H1 (cell line): Measurements from ENCODE around the gene ZC3H11A. TPM values are rescaled to one million over a fixed set of nuclear protein-coding genes. Genes with fewer than 3 reads are reported as not detected.

Source experiments
- CTCF ChIA-PET: fragments of 300-600 bp; sonication (Branson Sonifier 250); formaldehyde crosslinking; loops from one replicate; lab custom pipeline; 2021; ENCODE audit not compliant: partially characterized antibody; lab: Charles Lee
- POLR2A ChIA-PET: fragments of 300-600 bp; sonication (Branson Sonifier 250); formaldehyde crosslinking; loops from one replicate; lab custom pipeline; 2021; ENCODE audit warnings: inconsistent platforms; ENCODE audit not compliant: partially characterized antibody; lab: Charles Lee
- DNase-seq, 2 experiments: peaks; one replicate each; pipeline versions ENCODE4 v3.0.0 to v3.0.0-alpha.2; 2010 to 2022; ENCODE audit warnings: low spot score in 2 of 2, low read depth in 1 of 2, mixed read lengths in 1 of 2
- FAIRE-seq: peaks from 2 replicates; lab custom pipeline; 2011; peaks lifted over from hg19 to GRCh38; lab: Jason Lieb, UNC
- H2AFZ ChIP-seq: 2 replicates; pipeline ENCODE4 v1.8.1; 2012; ENCODE audit warnings: low read length, inconsistent platforms
- H2AK5ac ChIP-seq: 2 replicates; pipeline ENCODE4 v1.6.1; 2013; ENCODE audit warnings: low read depth, low read length
- H2BK120ac ChIP-seq: replicated peaks from 2 replicates; pipeline ENCODE3; 2013; ENCODE audit warnings: low read depth, low read length, inconsistent platforms
- H2BK12ac ChIP-seq: 2 replicates; pipeline ENCODE4 v1.6.1; 2013; ENCODE audit warnings: low read depth, low read length
- H2BK15ac ChIP-seq: 2 replicates; pipeline ENCODE4 v1.6.1; 2013; ENCODE audit warnings: low read length
- H2BK20ac ChIP-seq: 2 replicates; pipeline ENCODE4 v1.6.1; 2013; ENCODE audit warnings: low read length
- H2BK5ac ChIP-seq: 2 replicates; pipeline ENCODE4 v1.6.1; 2013; ENCODE audit warnings: low read depth, low read length
- H3K14ac ChIP-seq: 2 replicates; pipeline ENCODE4 v1.6.1; 2013; ENCODE audit warnings: inconsistent platforms; ENCODE audit not compliant: insufficient read length
- H3K18ac ChIP-seq: 2 replicates; pipeline ENCODE4 v1.6.1; 2013; ENCODE audit warnings: low read length; ENCODE audit errors: extremely low read depth
- H3K23ac ChIP-seq: 2 replicates; pipeline ENCODE4 v1.6.1; 2013; ENCODE audit warnings: inconsistent platforms; ENCODE audit not compliant: insufficient read length
- H3K23me2 ChIP-seq: 2 replicates; pipeline ENCODE4 v1.6.1; 2013; ENCODE audit warnings: low read depth, low read length
- H3K27ac ChIP-seq: 2 replicates; pipeline ENCODE4 v1.6.1; 2011; ENCODE audit warnings: low read depth, low read length, inconsistent platforms
- H3K27me3 ChIP-seq, 4 experiments: replicated peaks in 1 of 4; 1 replicate in 1 of 4; 2 replicates in 3 of 4; pipeline versions ENCODE4 v1.6.1 to v1.8.1; 2011 to 2013; ENCODE audit warnings: low read length in 3 of 4, mild to moderate bottlenecking in 3 of 4, inconsistent platforms in 2 of 4, mixed read lengths in 2 of 4, moderate library complexity in 1 of 4; ENCODE audit not compliant: control insufficient read depth in 3 of 4, insufficient read depth in 3 of 4; ENCODE audit errors: extremely low read depth in 1 of 4
- H3K36me3 ChIP-seq, 4 experiments: 2 replicates each; pipeline versions ENCODE4 v1.6.1 to v1.8.1; 2011 to 2013; ENCODE audit warnings: mild to moderate bottlenecking in 4 of 4, low read length in 3 of 4, moderate library complexity in 2 of 4, control low read depth in 1 of 4, inconsistent platforms in 1 of 4; ENCODE audit not compliant: insufficient read depth in 4 of 4, control insufficient read depth in 2 of 4
- H3K4ac ChIP-seq: replicated peaks from 2 replicates; pipeline ENCODE3; 2013; ENCODE audit warnings: low read length, low read depth, mixed read lengths, inconsistent platforms; ENCODE audit not compliant: insufficient read length
- H3K4me1 ChIP-seq, 4 experiments: replicated peaks in 1 of 4; 1 replicate in 1 of 4; 2 replicates in 3 of 4; pipeline versions ENCODE4 v1.6.1 to v1.8.1; 2011 to 2013; ENCODE audit warnings: low read length in 3 of 4, inconsistent platforms in 2 of 4, mixed read lengths in 1 of 4; ENCODE audit not compliant: insufficient read depth in 4 of 4, control insufficient read depth in 3 of 4
- H3K4me2 ChIP-seq, 2 experiments: 2 replicates each; pipeline versions ENCODE4 v1.6.1 to v1.8.1; 2011 to 2013; ENCODE audit warnings: low read depth in 2 of 2, low read length in 2 of 2, control low read depth in 1 of 2, inconsistent platforms in 1 of 2, mild to moderate bottlenecking in 1 of 2; ENCODE audit not compliant: insufficient read depth in 1 of 2
- H3K4me3 ChIP-seq, 4 experiments: fragments of 200-600, 300-600 bp in 1 of 4; sonication (generic), shearing (Covaris generic), sonication (Bioruptor Twin) in 1 of 4; 2 replicates each; pipeline versions ENCODE4 v1.5.1 to v1.8.1; 2011 to 2016; ENCODE audit warnings: low read length in 4 of 4, low read depth in 3 of 4, control low read depth in 2 of 4, inconsistent platforms in 2 of 4, mild to moderate bottlenecking in 2 of 4, mixed read lengths in 1 of 4, moderate library complexity in 1 of 4; ENCODE audit not compliant: insufficient read depth in 2 of 4; ENCODE audit errors: extremely low read depth in 1 of 4
- H3K56ac ChIP-seq: replicated peaks from 2 replicates; pipeline ENCODE3; 2013; ENCODE audit warnings: low read depth, mild to moderate bottlenecking, mixed read lengths, low read length, inconsistent platforms; ENCODE audit not compliant: insufficient read length
- H3K79me1 ChIP-seq: 2 replicates; pipeline ENCODE4 v1.6.1; 2013; ENCODE audit warnings: low read depth, low read length, control low read depth
- H3K79me2 ChIP-seq, 2 experiments: 2 replicates each; pipeline versions ENCODE4 v1.6.1 to v1.8.1; 2012 to 2013; ENCODE audit warnings: low read length in 2 of 2, mild to moderate bottlenecking in 2 of 2, inconsistent platforms in 1 of 2; ENCODE audit not compliant: insufficient read depth in 2 of 2, control insufficient read depth in 1 of 2
- H3K9ac ChIP-seq, 4 experiments: replicated peaks in 1 of 4; 1 replicate in 1 of 4; 2 replicates in 3 of 4; pipeline versions ENCODE4 v1.6.1 to v1.8.1; 2011 to 2013; ENCODE audit warnings: low read depth in 3 of 4, low read length in 3 of 4, control low read depth in 2 of 4, mild to moderate bottlenecking in 2 of 4, moderate library complexity in 2 of 4, inconsistent platforms in 1 of 4; ENCODE audit errors: extremely low read depth in 1 of 4
- H3K9me3 ChIP-seq, 2 experiments: 2 replicates each; pipeline versions ENCODE4 v1.6.1 to v1.8.1; 2012 to 2013; ENCODE audit warnings: mild to moderate bottlenecking in 2 of 2, moderate library complexity in 2 of 2, control low read depth in 1 of 2, inconsistent platforms in 1 of 2, low read depth in 1 of 2, low read length in 1 of 2, mixed read lengths in 1 of 2; ENCODE audit not compliant: insufficient read depth in 2 of 2
- H4K20me1 ChIP-seq, 2 experiments: replicated peaks in 1 of 2; 2 replicates each; pipeline versions ENCODE3 to v1.8.1; 2011 to 2013; ENCODE audit warnings: inconsistent platforms in 2 of 2, low read length in 2 of 2, mild to moderate bottlenecking in 1 of 2; ENCODE audit not compliant: insufficient read depth in 2 of 2, control insufficient read depth in 1 of 2
- H4K5ac ChIP-seq: 2 replicates; pipeline ENCODE4 v1.6.1; 2013; ENCODE audit warnings: low read length, low read depth, mixed read lengths, inconsistent platforms; ENCODE audit not compliant: insufficient read length
- H4K8ac ChIP-seq: 2 replicates; pipeline ENCODE4 v1.8.0; 2013; ENCODE audit warnings: mild to moderate bottlenecking, moderate library complexity, low read length, inconsistent platforms; ENCODE audit not compliant: insufficient read depth; ENCODE audit errors: extremely low read depth
- H4K91ac ChIP-seq: replicated peaks from 2 replicates; pipeline ENCODE3; 2013; ENCODE audit warnings: low read length, mixed read lengths, inconsistent platforms; ENCODE audit not compliant: insufficient read length
- BRCA1 ChIP-seq: IDR thresholded peaks from 2 replicates; pipeline ENCODE4 v1.6.1; 2012; ENCODE audit warnings: low read depth, low read length, improper control_type of control experiment
- CBX5 ChIP-seq: fragments of 300-800, 300-1000 bp; sonication (generic); IDR thresholded peaks from 2 replicates; pipeline ENCODE4 v1.7.1; 2016; ENCODE audit warnings: antibody characterized with exemption, low read length, low read depth
- EGR1 ChIP-seq: IDR thresholded peaks from 2 replicates; pipeline ENCODE4 v1.6.1; 2011; ENCODE audit warnings: low read depth, low read length, borderline replicate concordance
- HDAC6 ChIP-seq: IDR thresholded peaks from one replicate; pipeline ENCODE4 v1.7.1; 2012; ENCODE audit warnings: low read depth, mild to moderate bottlenecking, inconsistent platforms, low read length, moderate library complexity
- NANOG ChIP-seq: IDR thresholded peaks from 2 replicates; pipeline ENCODE4 v1.6.1; 2011; ENCODE audit warnings: low read length, low read depth, mild to moderate bottlenecking, inconsistent platforms; ENCODE audit not compliant: insufficient read depth, poor library complexity, severe bottlenecking
- RAD21 ChIP-seq, 2 experiments: IDR thresholded peaks in 1 of 2; conservative IDR thresholded peaks in 1 of 2; 2 replicates each; pipeline ENCODE4 v1.6.1; 2011; ENCODE audit warnings: low read depth in 2 of 2, low read length in 2 of 2, improper control_type of control experiment in 1 of 2, inconsistent platforms in 1 of 2, mild to moderate bottlenecking in 1 of 2, moderate library complexity in 1 of 2
- RBBP5 ChIP-seq: IDR thresholded peaks from 2 replicates; pipeline ENCODE4 v1.7.1; 2012; ENCODE audit warnings: low read depth, mild to moderate bottlenecking, inconsistent platforms, low read length, moderate library complexity, borderline replicate concordance
- SAP30 ChIP-seq: fragments of 300-600 bp; sonication (generic); IDR thresholded peaks from 2 replicates; pipeline ENCODE4 v1.7.1; 2012; ENCODE audit warnings: low read length, moderate library complexity, mild to moderate bottlenecking, inconsistent platforms; ENCODE audit not compliant: insufficient read depth, insufficient replicate concordance
- SP1 ChIP-seq: IDR thresholded peaks from 2 replicates; pipeline ENCODE4 v1.6.1; 2011; ENCODE audit warnings: low read depth, low read length
- SRF ChIP-seq: IDR thresholded peaks from 2 replicates; pipeline ENCODE4 v1.6.1; 2011; ENCODE audit warnings: mild to moderate bottlenecking, low read depth, low read length, moderate library complexity
- SUZ12 ChIP-seq: fragments of 200-600 bp; sonication (generic); IDR thresholded peaks from 2 replicates; pipeline ENCODE4 v1.6.1; 2012; ENCODE audit warnings: mild to moderate bottlenecking, inconsistent platforms, low read length, moderate library complexity, mixed read lengths
- TAF1 ChIP-seq: IDR thresholded peaks from 2 replicates; pipeline ENCODE4 v1.6.1; 2011; ENCODE audit warnings: mild to moderate bottlenecking, low read depth, low read length
- WGBS, 2 experiments: shearing (Covaris generic) in 1 of 2; methylation state at CpG; one replicate each; pipeline versions ENCODE4 v1.1.6 to v1.1.7; 2013 to 2015; ENCODE audit warnings: low lambda C conversion rate in 2 of 2, mixed read lengths in 2 of 2, inconsistent platforms in 1 of 2, low coverage in 1 of 2, missing lambda C conversion rate in 1 of 2; ENCODE audit not compliant: insufficient replicate concordance in 2 of 2, insufficient coverage in 1 of 2, insufficient read length in 1 of 2; ENCODE audit errors: extremely low coverage in 1 of 2, missing lambda C conversion rate in 1 of 2; 5-methylcytosine and 5-hydroxymethylcytosine counted together
- polyA plus RNA-seq, 7 experiments: library from polyadenylated mRNA; depleted of rRNA in 3 of 7; stranded (reverse) in 5 of 7; unstranded in 2 of 7; fragments of >200 nt in 5 of 7; fragments of 200-250 nt in 2 of 7; gene quantifications; 1 replicate in 5 of 7; 2 replicates in 1 of 7; 4 replicates in 1 of 7; pipeline versions ENCODE4 v1.2.1 to v1.2.3, GENCODE V29; 2011 to 2013; ENCODE audit warnings: missing spikeins in 2 of 7, mixed read lengths in 2 of 7
- total RNA-seq: library from RNA; stranded (reverse); fragmentation: NEBNext Ultra II Directional; extraction: Animal tissue kit (Norgen Biotek cat#: 25700); gene quantifications from 2 replicates; pipeline ENCODE4 v1.2.1, GENCODE V29; 2021
- TF ChIP-seq, protein P1 (sequence below): IDR thresholded peaks from 2 replicates; pipeline ENCODE4 v1.6.1; 2011; ENCODE audit warnings: low read depth, mild to moderate bottlenecking, low read length; ENCODE audit not compliant: insufficient read depth

Gene ZC3H11A
- total and polyA plus RNA-seq, 2 of the 8 experiments (the other 6 are each of a cell fraction or from before 2014, with no cell fraction given): 37.2 to 105 TPM

DNA sequence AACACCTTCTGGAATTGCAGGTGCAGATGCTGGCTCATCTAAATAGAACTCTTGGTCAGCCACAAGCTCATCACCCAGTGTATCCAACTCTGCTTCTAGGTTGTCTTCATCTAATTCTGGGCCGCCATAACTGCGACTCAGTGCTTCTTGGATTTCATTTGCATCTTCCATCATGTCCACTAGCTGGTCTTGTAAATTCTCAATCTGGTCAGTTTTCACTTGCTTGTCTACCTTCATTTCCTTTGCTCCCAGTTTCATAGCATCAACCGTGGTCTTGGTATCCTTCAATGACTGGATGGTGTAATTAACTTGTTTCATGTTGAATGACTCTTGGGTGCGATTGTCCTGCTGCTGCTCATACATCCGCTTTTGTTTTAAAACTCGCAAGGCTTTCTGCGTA, 10.3 kb downstream of the ZC3H11A start:
- H2BK15ac ChIP-seq: no peak overlapping the region
- no peak overlapping the region for H4K5ac ChIP-seq
- H3K14ac ChIP-seq: no peak overlapping the region
- H2AFZ ChIP-seq: no peak overlapping the region
- H4K91ac ChIP-seq: no peak overlapping the region
- FAIRE-seq (no peak), DNase-seq (no peak)
- WGBS, 2 experiments: 91% methylated on average over 7 of the region's 7 CpGs; no CpG with 5 or more reads in 1 of the 2 experiments
- no peak overlapping the region for H2BK12ac ChIP-seq
- no peak overlapping the region for H3K23ac ChIP-seq
- peak overlapping the region in 1 of 4 experiments; percentile 54; a peak in 1 of 7 replicates for H3K9ac ChIP-seq
- H3K4me2 ChIP-seq: no peak overlapping the region
- no peak overlapping the region for H3K4me3 ChIP-seq
- no peaks in the 10 kb centered on the region for H3K9me3 ChIP-seq
- CTCF ChIA-PET: interaction anchor here (0.6 kb wide), 1 partner anchor 98 kb away, joined by 3 read pairs; no protein-coding TSS in a partner anchor
- H4K8ac ChIP-seq: no peak overlapping the region
- no peak overlapping the region for H3K4ac ChIP-seq
- no peak overlapping the region for H2AK5ac ChIP-seq
- no peak overlapping the region for H2BK120ac ChIP-seq
- H3K79me2 ChIP-seq: peaks cover 0 to 80% of the 10 kb centered on the region in 2 experiments; a peak in 3 of 4 replicates
- H3K4me1 ChIP-seq: no peaks in the 10 kb centered on the region
- no peaks in the 10 kb centered on the region for H3K23me2 ChIP-seq
- no peak overlapping the region for H3K27ac ChIP-seq
- H3K36me3 ChIP-seq: peaks cover 2 to 43% (median 12%) of the 10 kb centered on the region in 4 experiments; a peak in 5 of 8 replicates
- TF ChIP-seq RAD21 (IDR thresholded peaks at IDR 0.05 in 1 of 2, conservative IDR thresholded peaks at IDR 0.05 in 1 of 2; ENCODE audit: low read depth in 2 of 2, low read length in 2 of 2) (no peak), RBBP5 (no peak), NANOG (no peak), SP1 (no peak), SAP30 (no peak), TAF1 (no peak), CBX5 (no peak), BRCA1 (no peak), HDAC6 (no peak), SRF (no peak), EGR1 (no peak), SUZ12 (no peak)
- TF ChIP-seq, protein P1, sequence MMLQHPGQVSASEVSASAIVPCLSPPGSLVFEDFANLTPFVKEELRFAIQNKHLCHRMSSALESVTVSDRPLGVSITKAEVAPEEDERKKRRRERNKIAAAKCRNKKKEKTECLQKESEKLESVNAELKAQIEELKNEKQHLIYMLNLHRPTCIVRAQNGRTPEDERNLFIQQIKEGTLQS: no peak
- H3K56ac ChIP-seq: no peak overlapping the region
- H4K20me1 ChIP-seq: peaks cover 2% of the 10 kb centered on the region in 2 experiments
- H3K79me1 ChIP-seq: peaks cover 5% of the 10 kb centered on the region
- POLR2A ChIA-PET: interaction anchor here (0.6 kb wide), 1 partner anchor 257 kb away, joined by 3 read pairs; no protein-coding TSS in a partner anchor
- H3K27me3 ChIP-seq: no peaks in the 10 kb centered on the region
- no peak overlapping the region for H2BK5ac ChIP-seq
- no peak overlapping the region for H2BK20ac ChIP-seq
- H3K18ac ChIP-seq: no peak overlapping the region
